Stimulated activated CD4-positive, alpha-beta T cell treated with anti-CD3 and anti-CD28 coated beads, Interleukin-1b, Interleukin-23, amount 100 ng/mL, for 4 hours (primary cell): ENCODE results near the gene MRO.
A peak's percentile ranks its signal among the peaks of the same experiment; 100 is the strongest.
"Not testable (repeated sequence)": the region's sequence is repeated elsewhere in the genome, so short reads cannot be mapped to it uniquely, and the experiment has no call there.

Experiments
- DNase-seq, 2 donors: peaks; one replicate each; pipeline ENCODE4 v3.0.0-alpha.2; 2020; ENCODE audit warnings: low read depth in 2 of 2

The MRO gene

DNA sequence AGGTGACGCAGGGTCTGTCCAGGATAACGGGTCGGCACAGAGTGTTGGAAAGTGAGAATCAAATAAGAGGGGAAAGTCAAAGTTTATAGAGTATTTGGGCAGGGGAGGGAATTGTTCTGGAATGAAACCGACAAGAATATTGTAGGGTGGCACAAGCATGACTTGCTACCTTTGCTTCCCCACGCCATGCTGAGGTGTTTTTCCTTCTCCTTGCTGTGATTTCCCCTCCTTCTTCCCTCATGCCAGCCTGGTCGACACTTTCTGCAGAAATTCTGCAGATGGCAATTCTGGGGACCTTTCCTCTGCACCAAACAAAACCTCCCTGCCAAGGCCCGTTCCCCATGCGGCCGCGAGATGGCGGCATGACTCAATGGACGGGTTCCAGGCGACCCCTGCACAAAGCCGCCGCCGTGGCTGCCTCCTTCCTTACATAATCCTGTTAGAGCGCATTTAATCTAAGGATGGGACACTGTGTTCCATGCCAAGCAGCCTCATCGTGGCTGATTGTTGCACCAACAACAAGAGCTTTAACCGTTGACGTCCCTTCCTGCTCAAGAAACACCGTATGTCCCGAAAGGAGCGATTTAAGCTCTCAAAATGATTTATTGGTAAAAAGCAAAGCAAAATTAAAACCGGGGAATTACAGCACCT is at the start of gene MRO:
MRO (minus strand) TSS at position 289 of the 651 bp plus-strand sequence. CDS start 10,616 bp downstream, outside the sequence.
- DNase-seq, result peak; percentile 72 to 74

DNA sequence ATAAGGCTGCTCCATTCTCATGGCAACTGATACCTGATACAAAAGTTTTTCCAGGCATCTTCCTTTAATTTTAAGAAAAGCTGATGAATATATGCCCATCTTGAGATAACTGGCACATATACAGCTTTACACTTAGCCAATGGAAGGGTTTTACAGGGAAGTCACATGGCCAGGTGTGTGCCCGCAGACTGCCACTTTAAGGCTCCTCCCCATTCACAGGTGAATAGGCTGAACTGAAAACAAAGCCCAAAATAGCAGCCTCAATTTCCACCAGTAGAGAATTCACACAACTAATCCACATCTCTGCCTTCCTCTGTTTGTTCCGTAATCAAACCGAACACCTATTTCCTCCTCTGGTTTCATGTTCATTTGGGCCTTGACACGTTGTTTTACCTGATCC is 49.3 kb upstream of the MRO start:
- no peak for DNase-seq

DNA sequence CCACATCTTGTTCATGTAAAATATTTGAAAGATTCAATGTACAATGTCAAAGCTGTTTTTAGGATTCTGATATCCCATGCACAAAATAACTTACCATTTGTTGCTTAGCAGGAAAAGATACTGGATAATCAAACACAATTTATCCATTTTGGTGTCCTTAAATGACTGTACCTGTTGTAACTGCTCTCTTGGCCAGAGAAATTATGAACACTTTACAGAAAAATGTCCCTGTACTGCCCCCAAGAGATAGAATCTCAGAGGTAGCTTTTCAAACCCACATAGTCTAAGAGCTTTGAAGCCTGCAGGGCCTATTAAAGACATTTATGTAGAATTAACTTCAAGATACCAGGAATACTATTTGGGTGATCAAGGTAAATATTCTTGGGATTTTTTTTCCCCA is 46.9 kb upstream of the MRO start:
- no peak for DNase-seq

DNA sequence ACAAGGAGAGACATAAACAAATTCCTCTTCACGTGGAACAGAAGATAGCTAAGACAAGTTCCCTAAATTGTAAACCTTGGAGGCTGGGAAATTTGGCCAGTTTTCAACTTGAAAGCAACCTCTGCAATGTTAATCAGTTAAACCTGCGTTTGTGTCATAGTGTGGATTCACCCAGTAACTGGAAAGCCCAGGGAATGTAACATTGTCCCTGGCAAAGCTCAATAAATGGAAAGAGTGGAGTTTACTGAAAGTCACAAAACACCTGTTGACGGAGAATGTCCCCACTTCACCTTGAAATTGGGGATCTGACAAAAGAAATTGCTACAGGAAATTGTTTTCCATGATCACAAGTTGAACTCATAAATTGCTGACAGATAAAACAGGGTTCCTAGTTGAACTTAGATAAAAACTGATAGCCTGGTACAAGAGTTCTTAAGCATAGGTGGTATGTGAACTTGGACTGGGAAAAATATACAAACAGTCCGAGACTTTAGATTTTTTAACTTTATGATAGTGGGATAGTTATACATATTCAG is 44.1 kb upstream of the MRO start:
- no peak for DNase-seq

DNA sequence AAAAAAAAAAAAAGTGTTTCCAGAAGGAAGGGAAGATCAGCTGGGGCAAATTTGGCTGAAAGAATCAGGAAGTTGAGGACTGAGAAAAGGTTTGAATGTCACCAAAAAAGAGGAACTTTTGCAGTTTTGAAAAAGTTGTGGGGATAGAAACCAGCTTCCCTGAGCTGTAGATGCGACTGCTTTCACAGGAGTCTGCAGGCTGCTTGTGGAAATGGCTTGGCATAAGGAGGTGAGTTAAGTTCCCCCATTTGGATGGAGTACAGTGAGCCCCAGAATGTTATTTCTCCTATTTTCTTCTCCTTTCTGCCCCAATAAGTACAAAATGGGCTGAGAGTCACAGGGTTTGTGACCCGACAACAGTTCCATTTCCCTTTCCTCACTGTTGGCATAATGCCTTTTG is 42.6 kb upstream of the MRO start:
- DNase-seq, result no peak

DNA sequence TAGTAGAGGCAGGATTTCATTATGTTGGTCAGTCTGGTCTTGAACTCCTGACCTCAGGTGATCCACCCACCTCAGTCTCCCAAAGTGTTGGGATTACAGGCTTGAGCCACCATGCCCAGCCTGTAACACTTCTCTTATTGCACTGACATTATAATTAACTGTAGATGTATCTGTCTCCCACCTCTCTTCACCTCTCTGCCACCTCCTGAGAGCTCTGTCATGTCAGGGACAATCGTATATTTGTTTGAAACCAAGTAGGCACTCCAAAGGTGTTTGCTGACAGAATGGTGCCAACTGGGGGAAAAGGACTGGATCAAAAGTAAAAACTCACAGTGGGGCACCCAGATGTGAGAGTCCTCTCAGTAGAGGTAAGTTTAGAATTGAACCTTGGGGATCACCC is 41.8 kb upstream of the MRO start:
- DNase-seq, result no peak

DNA sequence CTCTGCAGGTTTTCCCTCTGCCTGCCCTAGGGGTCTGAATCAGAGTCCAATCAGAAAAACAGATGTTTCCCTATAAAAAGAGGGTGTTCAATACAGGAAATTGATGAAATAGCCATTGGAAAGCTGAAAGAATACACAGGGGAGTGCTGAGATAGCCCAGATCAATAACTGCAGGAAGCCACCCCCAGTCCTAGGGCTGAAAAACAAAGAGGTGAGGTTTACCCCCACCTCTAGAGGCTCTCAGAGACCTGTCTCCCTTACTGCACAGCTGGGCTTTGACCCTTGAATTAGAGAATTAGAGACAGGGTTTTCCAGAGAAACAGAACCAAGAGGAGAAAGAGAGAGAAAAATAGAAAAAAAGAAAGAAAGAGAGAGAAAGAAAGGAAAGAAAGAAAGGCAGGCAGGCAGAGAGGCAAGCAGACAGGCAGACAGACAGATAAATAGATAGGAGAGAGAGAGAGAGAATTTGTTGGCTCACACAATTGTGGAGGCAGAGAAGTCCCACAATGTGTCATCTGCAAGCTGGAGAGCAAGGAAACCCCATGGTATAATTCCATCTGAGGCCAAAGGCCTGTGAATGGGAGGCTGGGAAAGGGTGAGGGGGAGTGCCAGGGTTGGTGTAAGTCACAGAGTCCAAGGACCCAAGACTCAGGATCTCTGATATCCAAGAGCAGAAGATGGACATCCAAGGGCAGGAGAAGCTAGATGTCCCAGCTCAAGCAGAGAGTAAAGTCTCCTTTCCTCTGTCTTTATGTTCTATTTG is 40.2 kb upstream of the MRO start:
- DNase-seq, result no peak

DNA sequence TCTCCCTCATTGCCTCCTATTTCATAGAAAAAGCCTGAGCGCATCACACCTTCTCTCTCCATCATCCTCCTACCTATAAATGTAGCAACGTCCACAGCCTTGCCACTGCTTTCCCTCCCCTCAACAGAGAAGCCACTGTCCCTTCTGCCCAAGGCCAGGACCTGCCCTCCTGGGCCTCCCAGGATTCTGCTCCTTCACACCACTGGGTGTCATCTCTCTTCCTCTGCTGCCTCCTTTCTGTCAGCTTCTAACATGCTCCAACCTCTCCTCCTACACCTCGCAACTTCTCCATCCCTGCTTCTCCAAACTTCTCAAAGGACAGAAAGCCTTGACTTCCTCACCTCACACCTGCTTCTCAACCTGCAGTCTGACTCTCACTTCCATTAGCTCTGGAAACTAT is 37.9 kb upstream of the MRO start:
- no peak for DNase-seq

DNA sequence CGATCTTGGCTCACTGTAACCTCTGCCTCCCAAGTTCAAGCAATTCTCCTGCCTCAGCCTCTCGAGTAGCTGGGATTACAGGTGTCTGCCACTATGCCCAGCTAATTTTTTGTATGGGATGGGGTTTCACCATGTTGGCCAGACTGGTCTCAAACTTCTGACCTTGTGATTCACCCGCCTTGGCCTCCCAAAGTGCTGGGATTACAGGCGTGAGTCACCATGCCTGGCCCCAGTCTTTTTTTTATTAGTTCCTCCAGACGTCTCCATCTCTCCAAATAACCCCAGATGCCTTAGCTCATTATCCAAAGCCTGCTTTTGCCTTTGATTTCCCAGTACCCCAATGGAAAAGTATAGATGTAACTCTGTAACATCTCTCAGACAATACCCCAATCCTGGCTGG is 37.4 kb upstream of the MRO start:
- not testable (repeated sequence) for DNase-seq

DNA sequence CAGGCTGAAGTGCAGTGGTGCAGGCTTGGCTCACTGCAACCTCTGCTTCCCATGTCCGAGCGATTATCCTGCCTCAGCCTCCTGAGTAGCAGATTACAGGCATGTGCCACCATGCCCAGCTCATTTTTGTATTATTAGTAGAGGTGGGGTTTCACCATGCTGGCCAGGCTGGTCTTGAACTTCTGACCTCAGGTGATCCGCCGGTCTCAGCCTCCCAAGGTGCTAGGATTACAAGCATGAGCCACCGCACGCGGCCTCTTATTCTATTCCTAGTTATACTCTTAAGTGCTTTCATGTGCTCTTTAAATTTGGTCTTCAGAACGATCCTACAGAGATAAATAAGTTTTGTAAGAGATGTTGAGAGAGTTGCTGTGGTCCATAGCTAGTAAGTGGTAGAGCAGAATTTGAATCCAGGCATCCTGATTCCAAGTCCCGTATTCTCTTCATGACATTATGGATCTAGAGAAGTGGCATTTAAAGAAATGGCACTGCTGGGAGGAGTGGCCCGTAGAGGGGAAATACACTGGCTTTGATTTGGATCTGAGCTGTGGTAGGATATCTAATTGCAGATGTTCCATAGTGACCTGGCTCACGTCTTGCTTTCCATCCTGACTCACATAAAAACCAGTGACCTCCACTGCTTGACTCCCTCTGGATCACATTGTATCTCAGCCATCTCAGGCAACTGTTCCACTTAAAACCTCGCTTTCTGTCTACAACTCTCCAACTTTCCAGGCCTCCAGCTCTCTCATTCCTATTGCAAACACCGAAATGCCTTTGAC is 36.4 kb upstream of the MRO start:
- no peak for DNase-seq

DNA sequence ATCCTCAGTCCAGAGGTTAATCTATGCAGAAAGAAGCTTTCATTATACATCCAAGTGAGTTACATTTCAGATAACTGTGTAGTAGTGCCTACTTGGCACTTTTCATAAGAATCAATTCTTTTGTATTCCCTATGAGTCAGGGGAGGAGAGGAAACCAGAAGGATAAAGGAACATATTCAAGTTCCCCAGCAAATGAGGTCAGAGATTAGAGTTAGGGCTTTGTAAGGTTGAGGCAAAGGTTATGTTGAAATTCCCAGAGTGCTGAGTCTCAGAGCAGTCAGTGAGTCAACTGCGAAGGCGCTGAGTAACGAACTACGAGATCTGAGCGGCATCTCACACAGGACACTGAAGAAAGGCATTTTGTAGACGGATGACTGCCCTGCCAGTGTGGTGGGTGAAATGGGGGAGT is 34.1 kb upstream of the MRO start:
- DNase-seq, result no peak

DNA sequence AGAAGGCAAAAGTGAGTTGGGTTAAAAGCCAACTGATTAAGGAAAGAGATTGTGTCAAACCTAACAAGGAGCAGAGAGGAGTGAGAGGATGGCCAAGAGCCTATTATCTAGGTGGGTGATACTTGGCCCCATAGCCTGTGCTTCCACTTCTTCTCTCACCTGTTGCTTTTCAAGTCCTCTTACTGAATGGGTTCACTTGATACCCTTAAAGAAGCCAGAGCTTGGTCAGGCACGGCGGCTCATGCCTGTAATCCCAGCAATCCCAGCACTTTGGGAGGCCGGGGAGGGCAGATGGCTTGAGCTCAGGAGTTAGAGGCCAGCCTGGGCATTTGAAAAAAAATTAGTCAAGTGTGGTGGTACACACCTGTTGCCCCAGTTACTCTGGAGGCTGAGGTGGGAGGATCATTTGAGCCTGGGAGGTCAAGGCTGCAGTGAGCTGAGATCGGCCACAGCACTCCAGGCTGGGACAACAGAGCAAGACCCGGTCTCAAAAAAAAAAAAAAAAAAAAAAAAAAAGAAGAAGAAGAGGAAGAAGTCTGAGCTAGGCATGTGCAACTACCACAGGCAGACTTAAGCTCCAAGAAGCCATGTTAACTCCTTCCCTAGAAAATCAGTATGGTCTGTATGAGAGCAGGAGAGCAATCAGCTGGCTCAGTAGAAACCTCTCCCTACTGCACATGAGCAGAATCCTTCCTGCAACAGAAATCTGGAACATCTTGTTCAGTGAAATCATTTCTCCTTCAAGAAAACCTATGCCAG is 30.7 kb upstream of the MRO start:
- DNase-seq, result no peak

DNA sequence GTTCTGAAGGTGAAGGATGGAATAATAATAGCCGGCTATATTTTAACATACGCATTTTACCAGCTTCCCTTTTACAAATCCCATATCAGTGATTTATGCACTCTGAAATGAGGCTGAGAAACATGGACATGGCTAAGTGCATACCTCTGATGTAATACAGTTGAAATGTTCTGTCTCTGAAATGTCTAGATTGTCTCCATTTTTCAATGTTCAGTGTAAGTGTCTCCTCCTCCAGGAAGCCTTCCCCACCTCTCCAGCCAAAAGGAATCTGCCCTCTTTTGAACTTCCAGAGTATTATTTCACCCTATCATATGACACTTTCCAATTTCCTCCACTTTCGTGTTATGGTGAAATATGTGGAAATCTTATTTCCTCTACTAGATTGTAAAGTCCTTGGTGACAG is 29.6 kb upstream of the MRO start:
- no peak for DNase-seq

DNA sequence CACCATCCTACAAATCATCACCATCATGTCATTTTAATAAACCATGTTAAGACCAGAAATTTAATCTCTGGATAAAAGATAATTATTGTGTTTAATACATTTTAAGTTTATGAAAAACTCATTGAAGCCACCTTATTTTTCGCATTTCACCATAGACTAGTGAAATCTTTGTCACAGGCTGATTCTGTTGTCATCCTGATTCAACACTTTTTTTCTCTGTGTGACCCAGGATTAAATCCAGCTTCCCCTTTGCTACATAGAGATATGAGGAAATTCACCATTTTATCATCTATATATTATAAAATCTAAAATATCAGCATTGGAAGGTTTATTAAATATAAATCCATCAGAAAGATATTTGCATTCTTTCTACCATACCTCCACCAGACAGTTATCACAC is 29.2 kb upstream of the MRO start:
- DNase-seq, result no peak

DNA sequence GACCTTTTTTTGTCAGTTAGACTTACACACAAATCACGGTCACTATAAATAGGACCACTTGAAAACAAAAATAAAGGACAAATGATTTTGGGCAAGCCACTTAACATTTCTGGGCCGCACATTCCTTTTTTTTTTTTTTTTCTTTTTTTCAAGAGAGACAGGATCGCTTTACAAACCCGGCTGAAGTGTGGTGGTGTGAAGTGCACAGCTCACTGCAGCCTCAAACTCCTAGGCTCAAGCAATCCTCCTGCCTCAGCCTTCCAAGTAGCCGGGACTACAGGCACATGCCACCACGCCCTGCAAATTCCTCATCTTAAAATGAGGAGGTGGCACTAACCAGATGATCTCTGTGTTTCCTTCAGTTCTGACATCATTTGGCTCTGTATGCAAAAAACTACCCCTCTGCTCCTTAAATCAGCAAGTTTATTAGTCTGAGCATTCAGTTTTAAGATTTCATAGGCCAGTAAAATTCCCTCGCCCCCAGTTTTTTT is 28.3 kb upstream of the MRO start:
- no peak for DNase-seq

DNA sequence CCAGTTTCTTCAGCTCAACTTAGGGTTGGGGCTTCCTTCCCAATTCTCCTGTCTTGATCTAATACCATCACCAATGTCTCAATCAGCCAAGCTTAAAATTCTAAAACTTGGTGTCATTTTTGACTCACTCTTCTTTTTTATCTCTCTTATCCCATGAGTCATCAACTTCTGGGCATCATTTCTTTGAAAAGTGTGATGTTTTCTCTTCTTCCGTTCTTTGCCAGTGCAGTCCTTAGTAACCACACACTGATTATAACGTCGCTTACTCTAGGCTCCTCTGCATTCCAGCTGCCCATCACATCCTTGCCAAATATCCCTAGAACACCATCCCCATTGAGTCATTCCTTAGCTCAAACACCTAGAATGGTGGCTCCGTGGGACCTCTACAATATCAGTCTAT is 27.4 kb upstream of the MRO start:
- no peak for DNase-seq

DNA sequence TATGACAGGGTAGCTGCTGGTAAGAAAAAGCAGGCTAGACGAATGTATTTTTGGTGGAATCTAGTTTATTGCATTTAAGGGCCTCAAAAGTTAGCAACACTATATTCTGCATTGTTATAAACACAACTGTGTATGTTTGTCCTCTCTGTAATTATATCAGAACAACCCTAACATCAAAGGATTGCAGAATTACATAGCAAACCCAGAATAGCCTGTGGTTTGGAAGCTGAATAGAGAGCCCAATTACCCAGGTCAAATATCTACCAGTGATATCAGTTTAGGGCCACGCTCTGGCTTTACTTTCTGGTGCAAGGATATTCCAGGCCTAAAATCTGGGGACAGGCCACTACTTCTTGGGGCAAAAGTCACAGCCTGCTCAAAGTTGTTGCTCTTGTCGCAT is 25.1 kb upstream of the MRO start:
- no peak for DNase-seq

DNA sequence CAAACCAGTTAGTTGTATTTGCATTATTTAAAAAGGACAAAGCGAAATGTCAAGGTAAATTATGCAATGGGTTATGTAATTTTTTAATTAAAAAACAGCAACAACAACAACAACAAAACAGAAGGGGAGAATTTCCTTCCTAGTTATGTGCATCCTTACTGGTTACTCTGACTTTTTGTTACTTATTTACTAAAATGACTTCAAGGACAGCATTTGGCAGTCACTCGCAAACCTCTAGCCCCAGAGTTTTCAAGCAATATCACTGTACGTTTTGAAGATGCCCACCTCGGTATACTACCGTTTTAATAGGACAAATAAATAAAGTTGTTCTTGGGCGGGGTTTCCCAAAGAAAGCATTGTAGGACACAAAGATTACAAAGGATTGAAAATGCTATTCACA is 24.7 kb upstream of the MRO start:
- DNase-seq, result no peak

DNA sequence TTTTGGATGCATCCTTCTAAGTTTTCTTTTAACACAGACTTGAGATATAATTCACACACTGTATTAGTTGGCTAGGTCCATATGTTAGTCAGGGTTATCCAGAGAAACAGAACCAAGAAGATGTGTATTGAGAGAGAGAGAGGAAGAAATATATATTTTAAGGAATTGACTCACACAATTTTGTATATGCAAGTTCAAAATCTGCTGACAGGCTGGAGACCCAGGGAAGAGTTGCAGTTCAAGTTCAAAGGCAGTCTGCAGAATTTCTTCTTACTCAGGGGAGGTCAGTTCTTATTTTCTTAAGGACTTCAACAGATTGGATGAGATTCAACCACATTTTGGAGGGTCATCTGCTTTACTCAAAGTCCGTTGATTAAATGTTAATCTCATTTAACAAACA is 23.0 kb upstream of the MRO start:
- DNase-seq, result no peak

DNA sequence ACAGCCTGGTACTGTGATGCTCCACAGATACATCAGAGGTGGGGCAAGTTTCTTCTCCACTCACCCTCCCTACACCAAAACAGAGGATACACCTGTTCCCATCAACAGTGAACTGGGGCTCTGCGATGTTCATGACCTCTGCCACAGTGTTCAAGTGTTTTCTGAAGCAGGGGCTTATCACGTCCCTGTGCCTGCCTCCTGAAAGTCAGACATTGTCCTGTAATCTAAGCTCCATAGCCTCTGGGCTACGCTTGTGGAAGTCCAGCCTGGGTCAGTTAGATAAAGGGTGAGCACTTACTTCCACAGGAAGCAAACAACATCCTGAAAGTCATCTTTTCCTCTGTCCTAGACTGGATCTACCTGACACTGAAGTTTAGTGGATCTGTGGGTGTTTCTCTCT is 20.2 kb upstream of the MRO start:
- no peak for DNase-seq

DNA sequence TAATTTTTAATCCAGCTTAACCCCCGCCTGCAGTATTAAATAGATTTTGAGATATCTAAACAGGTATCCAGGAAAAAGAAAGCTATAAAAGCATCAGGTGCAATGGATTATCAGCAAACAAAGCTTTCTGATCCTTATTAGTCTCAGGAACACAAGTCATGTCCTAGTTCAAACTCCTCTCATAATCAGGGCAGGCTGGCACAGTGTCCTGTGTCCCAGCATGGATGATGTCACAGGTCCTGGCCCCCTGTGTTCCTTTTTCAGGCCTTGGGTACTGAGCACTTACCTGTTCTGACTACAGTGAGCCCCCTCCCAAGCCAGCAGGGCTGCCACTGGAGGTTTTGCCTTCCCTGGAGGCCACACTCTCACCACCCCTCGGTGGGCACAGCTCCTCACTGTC is 19.5 kb upstream of the MRO start:
- DNase-seq, result no peak

DNA sequence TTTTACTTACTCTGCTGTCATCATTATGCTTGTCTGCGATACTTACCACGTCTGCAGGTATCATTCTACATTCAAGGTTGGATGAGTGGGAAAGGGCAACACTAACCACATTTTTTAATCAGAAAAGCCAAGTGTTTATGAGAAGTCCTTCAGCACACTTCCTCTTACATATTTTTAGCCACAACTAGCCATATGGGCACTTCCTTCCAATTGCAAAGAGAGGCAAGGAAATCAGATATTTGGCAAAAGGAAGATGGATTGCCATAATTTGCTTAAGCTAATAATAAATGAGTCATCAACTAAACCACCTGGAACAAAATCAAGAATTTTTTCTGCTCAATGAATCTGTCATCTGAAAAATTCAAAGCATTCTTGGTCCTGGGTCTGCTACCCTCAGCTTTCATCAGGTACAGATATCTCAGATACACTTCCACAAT is 16.7 kb upstream of the MRO start:
- no peak for DNase-seq
